Heart left ventricle (tissue), 13 donors: ENCODE results near the gene DES.

Experiments used
- CTCF ChIP-seq, 12 donors: fragments of 200-600 bp; sonication (generic) in 4 of 12; IDR thresholded peaks; one replicate each; pipeline versions ENCODE4 v1.5.0 to v1.8.0; 2018 to 2022; ENCODE audit warnings: antibody characterized with exemption in 12 of 12, mild to moderate bottlenecking in 5 of 12
- POLR2A ChIP-seq, 2 donors: fragments of 450-650 bp; IDR thresholded peaks; one replicate each; pipeline ENCODE4 v1.6.1; 2017; ENCODE audit warnings: antibody characterized with exemption in 2 of 2, mild to moderate bottlenecking in 2 of 2, moderate library complexity in 2 of 2
- donor health status: ischemic (EF 13 %, LVEDD 7.1; RV severe dilation, severe dysfunction).
- donor health status: DM: no; HTN: yes; CAD: no.
- donor health status: DM: no; HTN: no; CAD: no.
- donor health status: ischemic (EF 25% LVEDD 6.9; RV normal size, moderate dysfunction).
- donor health status: ischemic (EF 25% LVEDD 5.7; RV mildly dilated, moderate dysfunction).
- donor health status: ischemic (EF 35%, LVEDD 5.7; RV mildly dilated, moderate dysfunction).
- donor health status: nonischemic (EF 11% LVEDD 7.7; RV severe dilation, severe dysfunction).
- donor health status: DM: yes; HTN: yes; CAD: no.
- donor health status: PGD.
- donor health status: ischemic (EF 29% LVEDD 5.4; RV normal size, mild dysfunction).
- donor health status: nonischemic (EF 23%, LVEDD 6.1; RV moderate dilation, normal function).

GRCh38 chr2:219410390-219410789, 7.8 kb upstream of the DES start:
- TF ChIP-seq CTCF (IDR thresholded peaks at IDR 0.05) = no peak
- no peak for TF ChIP-seq POLR2A (IDR thresholded peaks at IDR 0.05)
